C4-2B (cell line): Measurements from ENCODE around the gene VPS45.

Experiments used
- H3K27ac ChIP-seq: fragments of 450-650 bp; 2 replicates; pipeline ENCODE4 v1.5.1; 2017
- CTCF ChIP-seq: fragments of 450-650 bp; conservative IDR thresholded peaks from 2 replicates; pipeline ENCODE4 v1.5.1; 2017; ENCODE audit warnings: mild to moderate bottlenecking
- ZFX ChIP-seq: fragments of 450-650 bp; IDR thresholded peaks from 2 replicates; pipeline ENCODE4 v1.6.1; 2017

Gene VPS45

DNA sequence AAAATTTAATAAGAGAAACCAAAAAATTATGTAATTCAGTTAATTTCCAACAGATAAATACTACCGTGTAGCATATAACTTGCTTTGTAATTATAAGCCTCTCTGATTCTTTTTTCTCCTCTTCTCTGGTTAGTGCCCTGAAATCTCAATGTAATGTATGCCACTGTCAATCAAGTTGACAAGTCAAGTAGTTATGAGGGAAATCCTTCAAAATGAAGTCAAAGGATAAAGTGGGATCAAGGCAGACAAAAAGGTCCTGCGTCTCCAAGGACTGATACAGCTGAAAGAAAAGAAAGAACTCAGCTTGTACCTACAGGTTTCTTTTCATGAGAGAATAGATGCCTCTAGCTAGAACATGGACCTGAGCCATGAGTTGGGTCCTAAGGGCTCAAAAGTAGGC, 19.8 kb downstream of the VPS45 start:
- TF ChIP-seq ZFX: no peak
- no peak overlapping the region for H3K27ac ChIP-seq

DNA sequence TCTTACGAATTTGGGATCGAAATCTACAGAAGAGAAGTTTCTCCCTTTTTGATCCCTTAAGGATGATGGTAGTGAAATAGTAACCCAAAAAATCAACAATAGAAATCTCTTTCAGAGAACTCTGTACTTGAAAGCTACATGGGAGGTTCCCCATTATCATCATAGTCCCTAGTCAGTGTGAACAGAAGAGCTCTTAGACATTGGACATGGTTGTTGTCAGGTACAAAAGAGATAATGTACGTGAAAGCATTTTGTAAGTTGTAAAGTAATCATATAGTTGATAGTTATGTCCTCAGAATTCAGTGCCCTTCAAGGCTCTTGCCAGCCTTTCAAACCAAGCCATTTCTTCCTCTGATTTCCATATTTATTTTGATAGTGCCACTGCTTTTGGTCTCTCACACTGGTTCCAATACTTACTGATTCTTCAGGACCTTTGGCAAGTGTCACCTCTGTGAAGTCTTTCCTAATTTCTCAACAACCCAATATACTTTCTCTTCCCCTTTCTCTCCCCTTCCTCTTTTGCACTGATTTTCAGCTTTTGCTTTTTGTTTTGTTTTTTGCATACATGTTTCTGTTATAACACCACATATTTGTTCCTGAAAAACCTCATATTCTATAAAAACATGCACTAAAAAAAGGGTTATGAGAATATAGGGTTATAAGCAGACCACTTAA, 22.4 kb downstream of the VPS45 start:
- H3K27ac ChIP-seq: no peak overlapping the region
- TF ChIP-seq CTCF: no peak
- no peak for TF ChIP-seq ZFX

DNA sequence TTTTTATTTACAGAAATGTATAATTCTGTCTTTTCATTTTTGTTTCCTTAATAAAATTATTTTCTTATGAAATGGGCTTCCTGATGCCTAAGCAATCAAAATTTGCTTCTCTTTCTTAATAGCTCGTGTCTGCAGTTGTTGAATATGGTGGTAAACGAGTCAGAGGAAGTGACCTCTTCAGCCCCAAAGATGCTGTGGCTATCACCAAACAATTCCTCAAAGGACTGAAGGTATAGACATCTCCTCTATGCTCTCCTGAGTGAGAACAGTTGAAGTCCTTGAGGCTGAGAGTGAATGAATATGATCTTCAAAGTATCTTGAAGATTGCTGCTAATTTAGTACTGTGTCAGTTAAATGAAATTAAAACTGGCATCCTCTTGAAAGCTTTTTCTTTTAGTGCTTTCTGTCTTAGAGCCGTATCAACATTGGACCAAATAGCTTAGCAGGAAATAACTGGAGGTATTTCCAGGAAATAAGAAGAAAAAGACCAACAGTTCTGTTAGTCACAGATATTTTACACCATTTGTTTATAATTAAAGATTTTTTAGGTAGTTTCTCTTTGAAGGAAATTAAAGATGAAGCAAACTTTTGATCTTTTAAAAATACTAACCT, 24.7 kb downstream of the VPS45 start:
- TF ChIP-seq CTCF: no peak
- H3K27ac ChIP-seq: no peak overlapping the region

GRCh38 chr1:150093805-150094204, 26.2 kb downstream of the VPS45 start:
- H3K27ac ChIP-seq: no peak overlapping the region
- no peak for TF ChIP-seq ZFX

DNA sequence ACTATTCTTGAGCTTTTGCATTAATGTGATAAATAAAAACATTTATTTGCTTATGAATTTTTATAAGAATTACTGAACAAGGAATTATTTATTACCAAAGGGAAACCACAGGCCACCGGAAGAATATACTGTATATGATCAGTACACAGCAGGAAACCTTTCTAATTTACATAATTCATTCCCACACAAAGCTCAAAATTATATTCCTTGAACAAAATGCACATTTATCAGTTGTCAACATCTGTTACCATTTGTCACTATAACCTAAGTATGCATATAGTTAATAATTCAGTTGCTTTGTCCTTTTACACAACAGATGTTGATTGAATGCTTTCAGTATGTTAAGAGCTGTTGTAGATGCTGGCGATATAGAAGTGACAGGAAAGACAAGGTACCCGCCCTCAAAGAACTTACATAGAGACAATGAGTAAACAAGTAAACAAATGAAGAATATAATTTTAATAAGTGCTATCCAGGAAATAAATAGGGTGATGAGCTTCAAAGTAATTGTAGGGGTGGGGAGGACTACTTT, 27.2 kb downstream of the VPS45 start:
- TF ChIP-seq CTCF (no peak), ZFX (no peak)
- H3K27ac ChIP-seq: no peak overlapping the region

- no peak overlapping the region for H3K27ac ChIP-seq
- no peak for TF ChIP-seq CTCF
- TF ChIP-seq ZFX: no peak
Measured at GRCh38 chr1:150102986-150103385, 35.4 kb downstream of the VPS45 start.

DNA sequence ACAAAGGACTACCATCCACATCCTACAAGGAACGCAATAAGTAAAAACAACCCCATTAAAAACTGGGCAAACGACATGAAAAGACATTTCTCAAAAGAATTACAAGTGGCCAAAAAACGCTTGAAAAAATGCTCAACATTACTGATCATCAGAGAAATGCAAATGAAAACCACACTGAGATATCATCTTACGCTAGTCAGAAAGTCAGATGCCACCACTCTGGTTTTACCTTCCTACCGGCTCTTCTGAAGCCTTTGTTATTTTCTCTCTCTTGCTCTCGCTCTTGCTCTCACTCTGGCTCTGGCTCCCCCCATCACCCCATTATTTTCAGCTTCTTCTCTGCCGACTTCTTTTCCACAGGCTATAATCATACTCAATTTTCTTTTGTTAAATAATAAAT, 38.8 kb downstream of the VPS45 start:
- TF ChIP-seq ZFX: no peak
- TF ChIP-seq CTCF: no peak
- no peak overlapping the region for H3K27ac ChIP-seq

DNA sequence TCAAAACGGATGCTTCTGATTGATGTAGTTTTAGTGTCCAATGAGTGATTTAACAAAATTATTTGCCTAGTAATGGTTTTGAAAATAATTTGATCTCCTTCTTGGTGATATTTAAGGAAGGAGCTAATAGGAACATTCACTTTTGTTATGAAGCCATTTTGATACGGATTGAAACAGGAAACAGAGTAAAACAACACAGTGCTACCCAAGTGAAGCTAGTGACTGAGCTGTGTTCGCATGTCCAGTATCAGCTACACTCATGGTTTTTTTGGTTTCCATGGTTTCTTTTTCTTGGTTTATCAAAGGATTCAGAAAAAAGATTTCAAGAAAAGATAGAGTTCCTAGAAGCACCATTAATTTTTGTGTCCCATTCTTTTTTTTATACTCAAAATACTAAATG, 42.0 kb downstream of the VPS45 start:
- TF ChIP-seq ZFX: no peak
- no peak for TF ChIP-seq CTCF
- no peak overlapping the region for H3K27ac ChIP-seq
